Stomach (tissue), 9 donors: ENCODE results near the gene OOSP3. TPM values are rescaled to one million over a fixed set of nuclear protein-coding genes. Genes with fewer than 3 reads are reported as not detected.

Experiments
- DNase-seq, 2 donors: peaks; one replicate each; pipeline versions ENCODE4 v3.0.0 to v3.0.0-alpha.2; 2013 to 2019
- H3K27ac ChIP-seq, 5 donors: fragments of 200-600 bp in 4 of 5; sonication (generic) in 4 of 5; one replicate each; pipeline ENCODE4 v1.5.1; 2013 to 2019; ENCODE audit warnings: mild to moderate bottlenecking in 1 of 5, moderate library complexity in 1 of 5
- H3K27me3 ChIP-seq, 3 donors: fragments of 200-600 bp; sonication (generic); one replicate each; pipeline ENCODE4 v1.5.1; 2017 to 2019; ENCODE audit warnings: mixed run types in 1 of 3
- H3K36me3 ChIP-seq, 4 donors: fragments of 200-600 bp; sonication (generic); 1 replicate in 3 of 4; 2 replicates in 1 of 4; pipeline ENCODE4 v1.5.1; 2016 to 2019
- H3K4me1 ChIP-seq, 4 donors: fragments of 200-600 bp; sonication (generic); one replicate each; pipeline ENCODE4 v1.5.1; 2016 to 2019
- H3K4me3 ChIP-seq, 4 donors: fragments of 200-600 bp; sonication (generic) in 3 of 4; one replicate each; pipeline ENCODE4 v1.5.1; 2016 to 2019; ENCODE audit warnings: mild to moderate bottlenecking in 1 of 4
- H3K9me3 ChIP-seq, 4 donors: fragments of 200-600 bp; sonication (generic); one replicate each; pipeline ENCODE4 v1.5.1; 2016 to 2019
- EP300 ChIP-seq: sonication (generic); formaldehyde crosslinking; IDR thresholded peaks from one replicate; pipeline ENCODE4 v1.6.1; 2017; ENCODE audit warnings: antibody characterized with exemption
- POLR2A ChIP-seq, 4 donors: fragments of 450-650 bp; IDR thresholded peaks; one replicate each; pipeline ENCODE4 v1.6.1; 2016; ENCODE audit warnings: antibody characterized with exemption in 4 of 4, control low read depth in 2 of 4, mild to moderate bottlenecking in 1 of 4, moderate library complexity in 1 of 4
- POLR2AphosphoS5 ChIP-seq, 3 donors: sonication (generic); formaldehyde crosslinking; IDR thresholded peaks; one replicate each; pipeline ENCODE4 v1.6.1; 2016; ENCODE audit warnings: antibody characterized with exemption in 3 of 3
- WGBS, 5 donors: extraction: QIAGEN DNeasy Blood & Tissue Kit in 3 of 5; methylation state at CpG; one replicate each; pipeline versions ENCODE4 v1.1.5 to v1.1.7; 2013 to 2018; 5-methylcytosine and 5-hydroxymethylcytosine counted together
- intact Hi-C: fragments of 100-400 bp; cut with DNase I; formaldehyde crosslinking; loops from one replicate; pipeline ENCODE4 v1.15.1; 2023; ENCODE audit warnings: low total_unique reads
- polyA plus RNA-seq, 3 donors: library from polyadenylated mRNA; stranded (reverse); fragments of 200-250 nt; gene quantifications; one replicate each; pipeline ENCODE4 v1.2.3, GENCODE V29; 2013
- total RNA-seq, 5 donors: library from RNA; depleted of rRNA; stranded (reverse); fragments of >200 nt; gene quantifications; one replicate each; pipeline versions ENCODE4 v1.1.0 to v1.2.3, GENCODE V29; 2014 to 2016
- TF ChIP-seq, protein P1 (sequence below), 7 experiments: fragments of 450-650 bp in 4 of 7; fragments of 200-600 bp in 3 of 7; sonication (generic) in 3 of 7; IDR thresholded peaks; one replicate each; pipeline ENCODE4 v1.5.1; 2016 to 2019; ENCODE audit warnings: antibody characterized with exemption in 7 of 7, control low read depth in 2 of 7, mild to moderate bottlenecking in 1 of 7
- donor health status: healthy with polysubstance abuse.
- donor health status: Bipolar disorder and iron deficiency.
- donor health status: healthy.

Gene OOSP3
- total and polyA plus RNA-seq, 8 donors = not detected

GRCh38 chr11:59931688-59932087, 53.1 kb downstream of the OOSP3 start:
- Histone ChIP-seq H3K4me1 (no peaks in the 10 kb centered on the region), H3K27me3 (no peaks in the 10 kb centered on the region), H3K27ac (no peak overlapping the region), H3K36me3 (no peaks in the 10 kb centered on the region), H3K4me3 (no peak overlapping the region), H3K9me3 (peaks cover 0 to 23% (median 21%) of the 10 kb centered on the region in 4 donors)
- no peak for DNase-seq
- WGBS, 5 donors = 40 to 83% (median 68%) methylated on average over 1 of the region's 1 CpG
- intact Hi-C loops = no loop called here
- no peak for TF ChIP-seq POLR2A (IDR thresholded peaks at IDR 0.05)
- no peak for TF ChIP-seq EP300
- TF ChIP-seq, protein P1, sequence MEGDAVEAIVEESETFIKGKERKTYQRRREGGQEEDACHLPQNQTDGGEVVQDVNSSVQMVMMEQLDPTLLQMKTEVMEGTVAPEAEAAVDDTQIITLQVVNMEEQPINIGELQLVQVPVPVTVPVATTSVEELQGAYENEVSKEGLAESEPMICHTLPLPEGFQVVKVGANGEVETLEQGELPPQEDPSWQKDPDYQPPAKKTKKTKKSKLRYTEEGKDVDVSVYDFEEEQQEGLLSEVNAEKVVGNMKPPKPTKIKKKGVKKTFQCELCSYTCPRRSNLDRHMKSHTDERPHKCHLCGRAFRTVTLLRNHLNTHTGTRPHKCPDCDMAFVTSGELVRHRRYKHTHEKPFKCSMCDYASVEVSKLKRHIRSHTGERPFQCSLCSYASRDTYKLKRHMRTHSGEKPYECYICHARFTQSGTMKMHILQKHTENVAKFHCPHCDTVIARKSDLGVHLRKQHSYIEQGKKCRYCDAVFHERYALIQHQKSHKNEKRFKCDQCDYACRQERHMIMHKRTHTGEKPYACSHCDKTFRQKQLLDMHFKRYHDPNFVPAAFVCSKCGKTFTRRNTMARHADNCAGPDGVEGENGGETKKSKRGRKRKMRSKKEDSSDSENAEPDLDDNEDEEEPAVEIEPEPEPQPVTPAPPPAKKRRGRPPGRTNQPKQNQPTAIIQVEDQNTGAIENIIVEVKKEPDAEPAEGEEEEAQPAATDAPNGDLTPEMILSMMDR (IDR thresholded peaks at IDR 0.05) = no peak
- no peak for TF ChIP-seq POLR2AphosphoS5 (IDR thresholded peaks at IDR 0.05)

- Histone ChIP-seq H3K4me3 (no peak within 1 kb of the TSS), H3K4me1 (no peaks in the 10 kb centered on the region), H3K27ac (no peak within 1 kb of the TSS), H3K27me3 (no peaks in the 10 kb centered on the region), H3K9me3 (no peaks in the 10 kb centered on the region), H3K36me3 (no peaks in the 10 kb centered on the region)
- intact Hi-C loops = no loop called here
- TF ChIP-seq POLR2A (IDR thresholded peaks at IDR 0.05) = no peak
- no peak for TF ChIP-seq POLR2AphosphoS5 (IDR thresholded peaks at IDR 0.05)
- no peak for TF ChIP-seq EP300
- TF ChIP-seq, protein P1 (IDR thresholded peaks at IDR 0.05) = no peak
- DNase-seq = no peak
- WGBS, 5 donors = 48 to 67% (median 59%) methylated on average over 2 of the region's 2 CpGs
Observed at GRCh38 chr11:59938132-59938531, 59.5 kb downstream of the OOSP3 start, which contains the start of gene OOSP1. OOSP1 (plus strand) TSS chr11:59938432; CDS start chr11:59938455, 23 bp downstream.

- no peak for DNase-seq
- Histone ChIP-seq H3K27ac (no peak overlapping the region), H3K9me3 (no peaks in the 10 kb centered on the region), H3K4me3 (no peak overlapping the region), H3K36me3 (no peaks in the 10 kb centered on the region), H3K27me3 (no peaks in the 10 kb centered on the region), H3K4me1 (no peaks in the 10 kb centered on the region)
- intact Hi-C loops = no loop called here
- TF ChIP-seq POLR2AphosphoS5 (IDR thresholded peaks at IDR 0.05) (no peak), POLR2A (IDR thresholded peaks at IDR 0.05) (no peak), EP300 (no peak)
- TF ChIP-seq, protein P1 (IDR thresholded peaks at IDR 0.05) = no peak
- WGBS, 5 donors = 92 to 98% (median 96%) methylated on average over 3 of the region's 3 CpGs
Observed at GRCh38 chr11:59938718-59939117, 60.1 kb downstream of the OOSP3 start.

DNA sequence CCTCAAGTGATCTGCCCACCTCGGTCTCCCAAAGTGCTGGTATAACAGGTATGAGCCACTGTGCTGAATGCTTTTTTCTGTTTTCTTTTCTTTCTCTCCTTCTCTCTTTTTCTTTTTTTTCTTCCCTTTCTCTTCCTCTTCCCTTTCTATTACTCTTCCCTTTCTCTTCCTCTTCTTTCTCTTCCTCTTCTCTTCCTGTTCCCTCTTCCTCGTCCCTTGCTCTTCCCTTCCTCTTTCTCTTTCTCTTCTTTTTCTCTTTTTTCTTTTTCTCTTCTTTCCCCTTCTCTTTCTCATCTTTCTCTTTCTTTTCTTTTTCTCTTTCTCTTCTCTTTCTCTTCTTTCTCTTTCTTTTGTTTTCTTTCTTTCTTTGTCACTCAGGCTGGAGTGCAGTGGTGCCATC, 60.9 kb downstream of the OOSP3 start:
- H3K27me3 ChIP-seq = no peaks in the 10 kb centered on the region
- H3K4me1 ChIP-seq = no peaks in the 10 kb centered on the region
- no peak for TF ChIP-seq POLR2AphosphoS5 (IDR thresholded peaks at IDR 0.05)
- TF ChIP-seq EP300 = no peak
- TF ChIP-seq POLR2A (IDR thresholded peaks at IDR 0.05) = no peak
- TF ChIP-seq, protein P1 (IDR thresholded peaks at IDR 0.05) = no peak
- intact Hi-C loops = no loop called here
- H3K27ac ChIP-seq = no peak overlapping the region
- no peaks in the 10 kb centered on the region for H3K9me3 ChIP-seq
- DNase-seq = no peak
- WGBS, 5 donors = 75 to 94% (median 82%) methylated on average over 2 of the region's 2 CpGs
- H3K36me3 ChIP-seq = no peaks in the 10 kb centered on the region
- no peak overlapping the region for H3K4me3 ChIP-seq
